ENCODE results near the gene CCR3. TPM values are rescaled to one million over a fixed set of nuclear protein-coding genes. Genes with fewer than 3 reads are reported as not detected.

Gene CCR3
- total RNA-seq, 1 donor, result not detected

DNA sequence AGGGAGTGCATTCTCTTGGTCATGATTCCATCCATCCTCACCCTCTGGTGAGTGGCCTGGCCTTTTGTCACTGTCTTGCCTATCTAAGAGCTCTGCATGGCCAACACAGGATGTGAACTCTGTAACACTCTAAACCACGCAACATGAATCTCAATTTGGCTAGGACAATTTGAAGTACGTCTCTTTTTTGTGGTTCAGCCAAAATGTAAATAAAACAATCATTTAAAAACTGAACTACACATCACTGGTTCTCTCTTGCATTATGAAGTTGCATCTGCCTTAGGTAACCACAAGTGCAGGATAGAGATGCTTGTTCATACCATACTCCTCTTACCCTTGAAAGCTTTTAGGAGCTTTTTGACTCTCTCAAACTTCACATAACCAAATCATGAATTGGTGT lies 27.3 kb downstream of the CCR3 start:
- TF ChIP-seq CTCF (IDR thresholded peaks at IDR 0.05; ENCODE audit: insufficient read depth, low read length), result no peak
- DNase-seq (ENCODE audit: low read depth), result no peak
- no peak overlapping the region for H3K4me3 ChIP-seq (ENCODE audit: low read depth, low read length)

- no peak overlapping the region for H3K4me3 ChIP-seq (ENCODE audit: low read depth, low read length)
- DNase-seq (ENCODE audit: low read depth), result no peak
- TF ChIP-seq CTCF (IDR thresholded peaks at IDR 0.05; ENCODE audit: insufficient read depth, low read length), result no peak
Measured at GRCh38 chr3:46270474-46270873, 28.2 kb downstream of the CCR3 start.

GRCh38 chr3:46271209-46271745 lies 29.0 kb downstream of the CCR3 start:
- DNase-seq (ENCODE audit: low read depth), result no peak
- no peak for TF ChIP-seq CTCF (IDR thresholded peaks at IDR 0.05; ENCODE audit: insufficient read depth, low read length)
- no peak overlapping the region for H3K4me3 ChIP-seq (ENCODE audit: low read depth, low read length)

DNA sequence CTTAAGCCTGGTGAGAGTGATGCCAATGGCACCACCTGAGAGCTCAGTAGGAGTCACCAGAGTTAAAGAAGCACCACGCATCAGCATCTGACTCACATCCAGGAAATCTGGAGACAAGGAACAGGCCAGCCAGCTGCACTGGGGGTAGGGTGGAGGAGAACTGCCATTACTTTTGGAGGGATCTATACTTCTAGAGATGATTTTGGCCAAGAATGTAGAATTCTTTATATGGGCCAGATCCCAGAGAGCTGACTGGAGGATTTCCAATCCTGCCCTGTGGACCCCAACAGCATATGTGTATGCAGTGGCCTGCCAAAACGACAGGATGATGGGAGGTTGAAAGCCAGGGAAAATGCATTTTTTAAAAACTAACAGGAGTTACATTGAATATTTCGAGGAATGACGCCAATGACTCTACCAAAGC lies 29.8 kb downstream of the CCR3 start:
- peak; percentile 1 for DNase-seq (ENCODE audit: low read depth)
- no peak for TF ChIP-seq CTCF (IDR thresholded peaks at IDR 0.05; ENCODE audit: insufficient read depth, low read length)
- no peak overlapping the region for H3K4me3 ChIP-seq (ENCODE audit: low read depth, low read length)

DNA sequence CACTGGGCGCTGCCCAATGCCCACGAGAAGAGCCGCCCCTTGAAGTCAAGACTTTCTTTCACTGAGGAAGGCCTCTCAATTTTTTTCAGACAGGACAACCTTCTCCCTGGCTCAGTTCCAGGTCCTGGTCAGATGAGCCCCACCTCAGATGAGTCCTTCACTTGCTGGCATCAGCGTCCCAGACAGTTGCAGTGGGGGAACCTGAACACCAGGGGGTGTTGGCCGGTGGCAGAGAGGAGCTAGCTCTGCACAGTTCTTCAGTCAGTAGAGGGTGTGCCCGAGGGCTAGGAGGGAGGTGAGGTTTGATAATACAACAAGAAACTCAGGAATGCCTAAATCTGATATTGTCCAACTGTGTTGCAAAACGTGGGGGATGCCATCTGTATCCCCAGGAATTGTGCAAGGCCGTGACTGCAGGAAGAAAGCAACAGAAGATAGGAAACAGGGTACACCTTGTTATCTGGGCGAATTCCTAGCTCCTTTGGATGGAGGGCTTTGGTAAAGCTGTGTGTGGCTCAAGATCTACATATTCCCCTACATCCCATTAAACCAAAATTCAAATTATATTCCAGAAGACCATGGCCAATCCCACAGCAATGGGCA lies 34.3 kb downstream of the CCR3 start:
- TF ChIP-seq CTCF (IDR thresholded peaks at IDR 0.05; ENCODE audit: insufficient read depth, low read length), result peak; percentile 41
- no peak overlapping the region for H3K4me3 ChIP-seq (ENCODE audit: low read depth, low read length)
- DNase-seq (ENCODE audit: low read depth), result no peak

DNA sequence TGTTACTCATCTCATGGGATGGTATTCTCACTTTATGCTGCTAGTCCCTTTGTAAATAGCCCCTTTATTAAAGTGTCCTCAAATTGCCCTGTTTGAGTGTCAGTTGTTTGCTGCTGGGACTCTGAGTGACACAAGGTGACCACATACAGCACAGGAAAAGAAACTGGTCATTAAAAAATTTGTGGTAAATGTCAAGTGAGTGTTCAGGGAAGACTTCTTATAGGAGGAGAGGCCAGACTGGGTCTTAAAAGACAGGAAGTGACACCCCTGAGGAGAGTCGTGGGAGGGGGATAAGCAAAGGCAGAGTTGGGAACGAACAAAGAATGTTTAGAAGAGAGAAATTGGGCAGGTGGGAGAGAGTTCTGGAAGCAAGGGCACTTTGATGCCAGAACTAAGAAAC lies 35.2 kb downstream of the CCR3 start:
- no peak for TF ChIP-seq CTCF (IDR thresholded peaks at IDR 0.05; ENCODE audit: insufficient read depth, low read length)
- no peak for DNase-seq (ENCODE audit: low read depth)
- H3K4me3 ChIP-seq (ENCODE audit: low read depth, low read length), result no peak overlapping the region
